Neural progenitor cell (in vitro differentiated cells): Measurements from ENCODE around the gene RBM12. TPM values are rescaled to one million over a fixed set of nuclear protein-coding genes. Genes with fewer than 3 reads are reported as not detected.

Source experiments
- DNase-seq: peaks from one replicate; pipeline ENCODE4 v3.0.0-alpha.2; 2016; ENCODE audit warnings: low spot score
- H2AFZ ChIP-seq: fragments of 200-600 bp; sonication (generic); replicated peaks from 2 replicates; pipeline ENCODE4 v1.6.1; 2016; ENCODE audit warnings: antibody characterized with exemption
- H3F3A ChIP-seq: fragments of 200-600 bp; sonication (generic); 2 replicates; pipeline ENCODE4 v1.6.1; 2016; ENCODE audit warnings: antibody characterized with exemption, low read depth
- H3K27ac ChIP-seq: fragments of 200-600 bp; sonication (generic); 2 replicates; pipeline ENCODE4 v1.5.1; 2016; ENCODE audit warnings: mild to moderate bottlenecking
- H3K27me3 ChIP-seq: fragments of 200-600 bp; sonication (generic); 2 replicates; pipeline ENCODE4 v1.6.1; 2016; ENCODE audit warnings: mild to moderate bottlenecking, moderate library complexity
- H3K36me3 ChIP-seq: fragments of 200-600 bp; sonication (generic); 2 replicates; pipeline ENCODE4 v1.5.1; 2016
- H3K4me1 ChIP-seq: fragments of 200-600 bp; sonication (generic); 2 replicates; pipeline ENCODE4 v1.6.1; 2016; ENCODE audit warnings: mixed run types
- H3K4me2 ChIP-seq: fragments of 200-600 bp; sonication (generic); 2 replicates; pipeline ENCODE4 v1.6.1; 2016
- H3K4me3 ChIP-seq: fragments of 200-600 bp; sonication (generic); 2 replicates; pipeline ENCODE4 v1.5.1; 2016
- H3K79me2 ChIP-seq: fragments of 200-600 bp; sonication (generic); 2 replicates; pipeline ENCODE4 v1.6.1; 2016; ENCODE audit warnings: low read depth
- H3K9ac ChIP-seq: fragments of 200-600 bp; sonication (generic); 2 replicates; pipeline ENCODE4 v1.6.1; 2016
- H3K9me3 ChIP-seq: fragments of 200-600 bp; sonication (generic); 2 replicates; pipeline ENCODE4 v1.5.1; 2016; ENCODE audit warnings: low read depth
- H4K20me1 ChIP-seq: fragments of 200-600 bp; sonication (generic); 2 replicates; pipeline ENCODE4 v1.6.1; 2016; ENCODE audit warnings: low read depth
- H3K27ac Mint-ChIP-seq: 3 replicates; pipeline ENCODE4 v1.8.0; 2021; ENCODE audit warnings: mixed read lengths
- H3K27me3 Mint-ChIP-seq: 2 replicates; pipeline ENCODE4 v1.8.0; 2022; ENCODE audit warnings: low read depth, mild to moderate bottlenecking, inconsistent platforms, moderate library complexity, mixed read lengths; ENCODE audit not compliant: insufficient read depth
- H3K36me3 Mint-ChIP-seq: 3 replicates; pipeline ENCODE4 v1.8.0; 2021; ENCODE audit warnings: mixed read lengths
- H3K4me1 Mint-ChIP-seq: 3 replicates; pipeline ENCODE4 v1.8.0; 2021; ENCODE audit warnings: mixed read lengths
- H3K4me3 Mint-ChIP-seq: 3 replicates; pipeline ENCODE4 v1.8.0; 2021; ENCODE audit warnings: mild to moderate bottlenecking, moderate library complexity, mixed read lengths
- H3K9me3 Mint-ChIP-seq: 3 replicates; pipeline ENCODE4 v1.8.0; 2020; ENCODE audit warnings: mixed read lengths
- CTCF ChIP-seq: fragments of 200-600 bp; sonication (generic); IDR thresholded peaks from 2 replicates; pipeline ENCODE4 v1.5.1; 2017; ENCODE audit warnings: antibody characterized with exemption, mild to moderate bottlenecking
- EZH2 ChIP-seq: fragments of 200-600 bp; sonication (generic); IDR thresholded peaks from 2 replicates; pipeline ENCODE4 v1.6.1; 2017; ENCODE audit warnings: antibody characterized with exemption, mild to moderate bottlenecking, moderate library complexity
- EZH2phosphoT487 ChIP-seq: fragments of 200-600 bp; sonication (generic); IDR thresholded peaks from 2 replicates; pipeline ENCODE4 v1.6.1; 2017; ENCODE audit warnings: antibody characterized with exemption
- total RNA-seq: library from RNA; depleted of rRNA; stranded (reverse); fragments of >200 nt; gene quantifications from 2 replicates; pipeline ENCODE4 v1.2.3, GENCODE V29; 2015; ENCODE audit warnings: low replicate concordance

RBM12 gene
- total RNA-seq, 1 donor from 2014 or later = 112 TPM

- Histone ChIP-seq H3F3A (peaks cover 10% of the 10 kb centered on the region), H3K4me1 (peaks cover 26% of the 10 kb centered on the region), H3K4me3 (peak overlapping the region; percentile 77), H3K4me2 (peak overlapping the region; percentile 98), H3K27ac (peak overlapping the region; percentile 84), H3K27me3 (no peaks in the 10 kb centered on the region), H3K9me3 (no peaks in the 10 kb centered on the region), H3K9ac (peak overlapping the region; percentile 97), H3K79me2 (peaks cover 59% of the 10 kb centered on the region), H4K20me1 (peaks cover 55% of the 10 kb centered on the region), H2AFZ (peak overlapping the region; percentile 59), H3K36me3 (no peaks in the 10 kb centered on the region)
- Mint-ChIP-seq H3K4me3 (peak overlapping the region; percentile 97), H3K27ac (peak overlapping the region; percentile 100), H3K4me1 (peaks cover 25% of the 10 kb centered on the region), H3K27me3 (peaks cover 5% of the 10 kb centered on the region), H3K9me3 (peaks cover 14% of the 10 kb centered on the region), H3K36me3 (peaks cover 25% of the 10 kb centered on the region)
- peak; percentile 79 for DNase-seq
- TF ChIP-seq CTCF (no peak), EZH2phosphoT487 (no peak), EZH2 (no peak)
These were observed 909 bp downstream of the RBM12 start for GRCh38 chr20:35663516-35664465.

GRCh38 chr20:35662551-35662950 is 2.1 kb downstream of the RBM12 start:
- no peak overlapping the region for H2AFZ ChIP-seq
- no peaks in the 10 kb centered on the region for H3K36me3 ChIP-seq
- peaks cover 5% of the 10 kb centered on the region for H3K27me3 Mint-ChIP-seq
- DNase-seq = no peak
- peaks cover 26% of the 10 kb centered on the region for H3K36me3 Mint-ChIP-seq
- TF ChIP-seq EZH2 = no peak
- peaks cover 10% of the 10 kb centered on the region for H3F3A ChIP-seq
- H3K9ac ChIP-seq = peak overlapping the region; percentile 97
- H3K27me3 ChIP-seq = no peaks in the 10 kb centered on the region
- no peak overlapping the region for H3K27ac ChIP-seq
- peaks cover 17% of the 10 kb centered on the region for H3K9me3 Mint-ChIP-seq
- peaks cover 72% of the 10 kb centered on the region for H3K79me2 ChIP-seq
- H3K4me1 Mint-ChIP-seq = peaks cover 25% of the 10 kb centered on the region
- peaks cover 68% of the 10 kb centered on the region for H4K20me1 ChIP-seq
- H3K4me3 ChIP-seq = peak overlapping the region; percentile 77
- H3K4me1 ChIP-seq = peaks cover 26% of the 10 kb centered on the region
- no peak overlapping the region for H3K27ac Mint-ChIP-seq
- no peaks in the 10 kb centered on the region for H3K9me3 ChIP-seq
- peak overlapping the region; percentile 97 for H3K4me3 Mint-ChIP-seq
- peak overlapping the region; percentile 98 for H3K4me2 ChIP-seq

GRCh38 chr20:35661908-35662307 is 2.8 kb downstream of the RBM12 start:
- Mint-ChIP-seq H3K4me3 (peak overlapping the region; percentile 97), H3K27me3 (peaks cover 5% of the 10 kb centered on the region), H3K36me3 (peaks cover 30% of the 10 kb centered on the region), H3K9me3 (peaks cover 21% of the 10 kb centered on the region), H3K27ac (no peak overlapping the region), H3K4me1 (peaks cover 25% of the 10 kb centered on the region)
- Histone ChIP-seq H4K20me1 (peaks cover 74% of the 10 kb centered on the region), H3K27ac (no peak overlapping the region), H3K4me2 (peak overlapping the region; percentile 98), H3K79me2 (peaks cover 78% of the 10 kb centered on the region), H3K9me3 (no peaks in the 10 kb centered on the region), H3K9ac (peak overlapping the region; percentile 97), H2AFZ (no peak overlapping the region), H3K36me3 (no peaks in the 10 kb centered on the region), H3K27me3 (no peaks in the 10 kb centered on the region), H3K4me3 (peak overlapping the region; percentile 77), H3K4me1 (peaks cover 26% of the 10 kb centered on the region), H3F3A (peaks cover 10% of the 10 kb centered on the region)
- TF ChIP-seq EZH2phosphoT487 (no peak), CTCF (no peak)
- DNase-seq = no peak

- Histone ChIP-seq H3K36me3 (no peaks in the 10 kb centered on the region), H3K4me1 (peaks cover 26% of the 10 kb centered on the region), H3F3A (peaks cover 10% of the 10 kb centered on the region), H3K79me2 (peaks cover 87% of the 10 kb centered on the region), H3K9me3 (no peaks in the 10 kb centered on the region), H3K4me3 (peak overlapping the region; percentile 77), H4K20me1 (peaks cover 83% of the 10 kb centered on the region), H3K9ac (no peak overlapping the region), H3K4me2 (peak overlapping the region; percentile 98), H3K27me3 (no peaks in the 10 kb centered on the region), H3K27ac (no peak overlapping the region), H2AFZ (no peak overlapping the region)
- peaks cover 21% of the 10 kb centered on the region for H3K9me3 Mint-ChIP-seq
- no peak for DNase-seq
- peaks cover 33% of the 10 kb centered on the region for H3K36me3 Mint-ChIP-seq
- H3K4me3 Mint-ChIP-seq = no peak overlapping the region
- peaks cover 5% of the 10 kb centered on the region for H3K27me3 Mint-ChIP-seq
- H3K27ac Mint-ChIP-seq = no peak overlapping the region
- TF ChIP-seq EZH2phosphoT487 = no peak
- no peak for TF ChIP-seq EZH2
- TF ChIP-seq CTCF = no peak
- peaks cover 25% of the 10 kb centered on the region for H3K4me1 Mint-ChIP-seq
These were observed 3.6 kb downstream of the RBM12 start for GRCh38 chr20:35661053-35661452.
